SK-N-MC (cell line): ENCODE measurements around the gene C1orf53.

ENCODE experiments used
- EZH2 ChIP-seq: fragments of 200-600 bp; sonication (generic); IDR thresholded peaks from one replicate; pipeline ENCODE4 v1.6.1; 2017; ENCODE audit warnings: antibody characterized with exemption
- FOXP2 ChIP-seq: optimal IDR thresholded peaks from 2 replicates; pipeline ENCODE3; 2011; ENCODE audit warnings: mild to moderate bottlenecking, moderate library complexity; ENCODE audit not compliant: insufficient read depth; ENCODE audit errors: extremely low read length, control extremely low read depth
- POLR2AphosphoS5 ChIP-seq: IDR thresholded peaks from 2 replicates; pipeline ENCODE4 v1.6.1; 2012; ENCODE audit warnings: mild to moderate bottlenecking, low read depth, low read length, borderline replicate concordance

DNA sequence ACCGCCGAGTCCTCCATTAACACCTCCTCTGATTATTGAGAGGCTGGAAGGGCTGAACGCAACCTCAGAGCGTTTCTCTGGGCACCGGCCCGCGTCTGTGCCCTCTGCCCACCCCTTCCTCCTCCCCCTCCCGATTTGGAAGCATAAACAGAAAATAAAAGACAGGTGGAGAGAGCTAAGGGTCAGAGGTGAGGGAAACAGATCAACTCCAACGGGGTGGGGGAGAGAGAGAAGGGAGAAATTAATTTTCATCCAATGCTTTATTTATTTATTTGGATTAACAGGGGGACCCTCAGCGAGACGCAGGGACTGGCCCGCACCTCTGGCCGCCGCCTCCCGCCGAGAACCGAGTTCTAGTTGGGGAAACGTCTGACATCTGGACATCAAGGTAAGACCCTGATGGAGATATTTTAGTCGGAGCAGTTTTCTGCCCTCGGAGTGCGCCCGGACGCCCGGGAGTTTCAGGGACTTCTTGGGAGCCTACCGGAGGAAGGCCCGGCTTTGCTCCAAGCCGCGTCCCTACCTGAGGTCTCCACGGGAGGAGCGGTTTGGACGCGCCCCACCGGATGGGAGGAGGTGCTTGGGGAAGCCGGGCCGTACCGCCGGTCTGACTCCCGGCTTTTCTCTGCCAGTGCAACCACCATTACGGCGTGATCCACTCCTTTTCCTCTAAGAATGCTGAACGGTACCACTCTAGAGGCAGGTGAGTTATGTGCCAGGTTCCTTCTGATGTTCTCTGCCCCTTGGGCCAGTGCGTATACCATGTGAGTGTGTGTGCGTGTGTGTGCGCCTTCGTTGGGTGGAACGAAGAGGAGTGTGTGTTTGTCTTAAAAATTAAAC, 9.6 kb downstream of the C1orf53 start:
- TF ChIP-seq EZH2 (no peak), POLR2AphosphoS5 (no peak), FOXP2 (no peak)
